ENCODE results near the gene TNFRSF8.

The TNFRSF8 gene

GRCh38 chr1:12189328-12189682 is 126.2 kb downstream of the TNFRSF8 start:
- Mint-ChIP-seq H3K27ac (peak overlapping the region; percentile 8), H3K9me3 (no peaks in the 10 kb centered on the region), H3K27me3 (ENCODE audit: low read depth) (no peaks in the 10 kb centered on the region), H3K4me1 (ENCODE audit: low read depth) (peaks cover 15% of the 10 kb centered on the region), H3K4me3 (no peak overlapping the region), H3K36me3 (ENCODE audit: low read depth) (peaks cover 37% of the 10 kb centered on the region)
- no peak for DNase-seq (ENCODE audit: low spot score)

DNA sequence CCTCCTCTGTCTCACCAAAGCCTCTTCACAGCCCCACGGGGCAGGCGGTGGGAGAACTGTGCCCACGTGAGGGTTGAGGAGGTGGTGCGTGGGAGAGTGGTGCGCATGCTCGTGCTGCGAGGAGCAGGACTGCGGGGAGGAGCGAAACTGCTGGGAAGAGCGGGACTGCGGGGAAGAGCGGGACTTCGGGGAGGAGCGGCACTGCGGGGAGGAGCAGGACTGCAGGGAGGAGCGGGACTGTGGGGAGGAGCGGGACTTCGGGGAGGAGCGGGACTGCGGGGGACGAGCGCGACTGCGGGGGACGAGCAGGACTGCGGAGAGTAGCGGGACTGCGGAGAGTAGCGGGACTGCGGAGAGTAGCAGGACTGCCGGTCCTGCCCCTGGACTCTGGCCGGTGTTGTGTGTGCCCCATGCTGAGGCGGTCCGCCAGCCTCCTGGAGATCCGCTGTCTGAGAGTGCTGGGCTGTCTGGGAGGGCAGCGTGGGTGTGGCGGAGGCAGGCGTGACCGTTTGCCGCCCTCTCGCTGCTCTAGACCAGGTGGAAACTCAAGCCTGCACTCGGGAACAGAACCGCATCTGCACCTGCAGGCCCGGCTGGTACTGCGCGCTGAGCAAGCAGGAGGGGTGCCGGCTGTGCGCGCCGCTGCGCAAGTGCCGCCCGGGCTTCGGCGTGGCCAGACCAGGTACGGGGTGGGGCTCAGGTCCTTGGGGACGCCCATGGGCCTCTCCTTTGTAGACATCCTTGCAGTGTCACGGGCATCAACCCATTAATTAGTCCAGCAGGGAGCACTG is 128.3 kb downstream of the TNFRSF8 start:
- Mint-ChIP-seq H3K9me3 (no peaks in the 10 kb centered on the region), H3K4me1 (ENCODE audit: low read depth) (peaks cover 18% of the 10 kb centered on the region), H3K36me3 (ENCODE audit: low read depth) (peaks cover 49% of the 10 kb centered on the region), H3K27ac (peak overlapping the region; percentile 49), H3K4me3 (no peak overlapping the region), H3K27me3 (ENCODE audit: low read depth) (no peaks in the 10 kb centered on the region)
- no peak for DNase-seq (ENCODE audit: low spot score)
